ENCODE measurements around the gene LHX2.
"Not testable (repeated sequence)": the region's sequence is repeated elsewhere in the genome, so short reads cannot be mapped to it uniquely, and the experiment has no call there.

LHX2 gene

GRCh38 chr9:123974471-123974870 lies 37.1 kb upstream of the LHX2 start:
- no peak for TF ChIP-seq CTCF (IDR thresholded peaks at IDR 0.05; ENCODE audit: extremely low read depth, missing control alignments)
- DNase-seq (ENCODE audit: low spot score) = no peak

- no peak for DNase-seq (ENCODE audit: low spot score)
- no peak for TF ChIP-seq CTCF (IDR thresholded peaks at IDR 0.05; ENCODE audit: extremely low read depth, missing control alignments)
Observed at GRCh38 chr9:123975871-123976270, 35.7 kb upstream of the LHX2 start.

GRCh38 chr9:123976579-123976978 lies 35.0 kb upstream of the LHX2 start:
- not testable (repeated sequence) for DNase-seq (ENCODE audit: low spot score)

GRCh38 chr9:123978981-123979380 lies 32.6 kb upstream of the LHX2 start:
- TF ChIP-seq CTCF (IDR thresholded peaks at IDR 0.05; ENCODE audit: extremely low read depth, missing control alignments) = no peak
- DNase-seq (ENCODE audit: low spot score) = no peak

- TF ChIP-seq CTCF (IDR thresholded peaks at IDR 0.05; ENCODE audit: extremely low read depth, missing control alignments) = no peak
Observed at GRCh38 chr9:123982535-123982934, 29.0 kb upstream of the LHX2 start.

GRCh38 chr9:123983047-123983446 lies 28.5 kb upstream of the LHX2 start:
- no peak for TF ChIP-seq CTCF (IDR thresholded peaks at IDR 0.05; ENCODE audit: extremely low read depth, missing control alignments)
- no peak for DNase-seq (ENCODE audit: low spot score)

More at GRCh38 chr9:123982535-123982934, 29.0 kb upstream of the LHX2 start:
- no peak for DNase-seq (ENCODE audit: low spot score)

GRCh38 chr9:123984802-123985201 lies 26.8 kb upstream of the LHX2 start:
- no peak for DNase-seq (ENCODE audit: low spot score)
- no peak for TF ChIP-seq CTCF (IDR thresholded peaks at IDR 0.05; ENCODE audit: extremely low read depth, missing control alignments)

GRCh38 chr9:123985869-123986268 lies 25.7 kb upstream of the LHX2 start:
- no peak for DNase-seq (ENCODE audit: low spot score)
- TF ChIP-seq CTCF (IDR thresholded peaks at IDR 0.05; ENCODE audit: extremely low read depth, missing control alignments) = no peak
